ENCODE results near the gene SMAD5. TPM values are rescaled to one million over a fixed set of nuclear protein-coding genes. Genes with fewer than 3 reads are reported as not detected.

The SMAD5 gene
- total RNA-seq, 1 donor from 2014 or later = 51.7 TPM

- Mint-ChIP-seq H3K9me3 (ENCODE audit: low read depth) (peaks cover 6% of the 10 kb centered on the region), H3K27ac (ENCODE audit: unreplicated experiment) (no peak overlapping the region), H3K27me3 (ENCODE audit: low read depth) (no peaks in the 10 kb centered on the region), H3K4me3 (ENCODE audit: unreplicated experiment) (no peak overlapping the region), H3K4me1 (ENCODE audit: low read depth) (peaks cover 3% of the 10 kb centered on the region), H3K36me3 (ENCODE audit: low read depth) (peaks cover 3% of the 10 kb centered on the region)
- TF ChIP-seq CTCF (IDR thresholded peaks at IDR 0.05) = no peak
- no peak for DNase-seq (ENCODE audit: low spot score)
These were observed 68.1 kb downstream of the SMAD5 start for GRCh38 chr5:136200761-136201160.

GRCh38 chr5:136201870-136202269, 69.2 kb downstream of the SMAD5 start:
- no peak for DNase-seq (ENCODE audit: low spot score)
- H3K4me1 Mint-ChIP-seq (ENCODE audit: low read depth) = peaks cover 3% of the 10 kb centered on the region

GRCh38 chr5:136202469-136203205, 70.0 kb downstream of the SMAD5 start:
- H3K4me1 Mint-ChIP-seq (ENCODE audit: low read depth) = peaks cover 3% of the 10 kb centered on the region
- no peak for TF ChIP-seq CTCF (IDR thresholded peaks at IDR 0.05)
- H3K27ac Mint-ChIP-seq (ENCODE audit: unreplicated experiment) = no peak overlapping the region
- no peak overlapping the region for H3K4me3 Mint-ChIP-seq (ENCODE audit: unreplicated experiment)
- H3K36me3 Mint-ChIP-seq (ENCODE audit: low read depth) = peaks cover 5% of the 10 kb centered on the region
- DNase-seq (ENCODE audit: low spot score) = no peak
- peaks cover 6% of the 10 kb centered on the region for H3K9me3 Mint-ChIP-seq (ENCODE audit: low read depth)
- H3K27me3 Mint-ChIP-seq (ENCODE audit: low read depth) = no peaks in the 10 kb centered on the region

More at GRCh38 chr5:136201870-136202269, 69.2 kb downstream of the SMAD5 start:
- H3K27me3 Mint-ChIP-seq (ENCODE audit: low read depth) = no peaks in the 10 kb centered on the region
- H3K36me3 Mint-ChIP-seq (ENCODE audit: low read depth) = peaks cover 3% of the 10 kb centered on the region
- H3K27ac Mint-ChIP-seq (ENCODE audit: unreplicated experiment) = no peak overlapping the region
- no peak overlapping the region for H3K4me3 Mint-ChIP-seq (ENCODE audit: unreplicated experiment)
- TF ChIP-seq CTCF (IDR thresholded peaks at IDR 0.05) = no peak
- peaks cover 6% of the 10 kb centered on the region for H3K9me3 Mint-ChIP-seq (ENCODE audit: low read depth)

GRCh38 chr5:136203303-136203922, 70.8 kb downstream of the SMAD5 start:
- no peaks in the 10 kb centered on the region for H3K27me3 Mint-ChIP-seq (ENCODE audit: low read depth)
- H3K36me3 Mint-ChIP-seq (ENCODE audit: low read depth) = peaks cover 7% of the 10 kb centered on the region
- H3K27ac Mint-ChIP-seq (ENCODE audit: unreplicated experiment) = no peak overlapping the region
- DNase-seq (ENCODE audit: low spot score) = no peak
- H3K4me3 Mint-ChIP-seq (ENCODE audit: unreplicated experiment) = no peak overlapping the region
- H3K9me3 Mint-ChIP-seq (ENCODE audit: low read depth) = peaks cover 6% of the 10 kb centered on the region
- TF ChIP-seq CTCF (IDR thresholded peaks at IDR 0.05) = no peak
- H3K4me1 Mint-ChIP-seq (ENCODE audit: low read depth) = peaks cover 3% of the 10 kb centered on the region

GRCh38 chr5:136205061-136205702, 72.5 kb downstream of the SMAD5 start:
- H3K4me1 Mint-ChIP-seq (ENCODE audit: low read depth) = peaks cover 3% of the 10 kb centered on the region
- H3K27me3 Mint-ChIP-seq (ENCODE audit: low read depth) = no peaks in the 10 kb centered on the region
- H3K27ac Mint-ChIP-seq (ENCODE audit: unreplicated experiment) = no peak overlapping the region
- no peak overlapping the region for H3K4me3 Mint-ChIP-seq (ENCODE audit: unreplicated experiment)
- DNase-seq (ENCODE audit: low spot score) = no peak
- peaks cover 6% of the 10 kb centered on the region for H3K9me3 Mint-ChIP-seq (ENCODE audit: low read depth)
- H3K36me3 Mint-ChIP-seq (ENCODE audit: low read depth) = peaks cover 9% of the 10 kb centered on the region
- no peak for TF ChIP-seq CTCF (IDR thresholded peaks at IDR 0.05)
